RWPE1 (cell line): ENCODE data around the gene MAPK13.

ENCODE experiments used
- CTCF ChIA-PET: fragments of 350-600 bp; sonication (Branson Sonifier 250); formaldehyde crosslinking; extraction: SDS; loops from one replicate; lab custom pipeline; 2021; lab: Yijun Ruan, JAX
- POLR2A ChIA-PET: fragments of 400-600 bp; formaldehyde crosslinking; extraction: SDS; loops from one replicate; lab custom pipeline; 2020; ENCODE audit warnings: antibody characterized with exemption; ENCODE audit not compliant: low non-redundant PET; lab: Yijun Ruan, JAX
- DNase-seq: peaks from one replicate; pipeline ENCODE4 v3.0.0; 2012; ENCODE audit warnings: low spot score
- H3K27ac ChIP-seq: fragments of 450-650 bp; 2 replicates; pipeline ENCODE4 v1.5.1; 2017
- CTCF ChIP-seq: fragments of 450-650 bp; conservative IDR thresholded peaks from 2 replicates; pipeline ENCODE4 v1.5.1; 2017; ENCODE audit warnings: low read depth, mild to moderate bottlenecking

The MAPK13 gene

DNA sequence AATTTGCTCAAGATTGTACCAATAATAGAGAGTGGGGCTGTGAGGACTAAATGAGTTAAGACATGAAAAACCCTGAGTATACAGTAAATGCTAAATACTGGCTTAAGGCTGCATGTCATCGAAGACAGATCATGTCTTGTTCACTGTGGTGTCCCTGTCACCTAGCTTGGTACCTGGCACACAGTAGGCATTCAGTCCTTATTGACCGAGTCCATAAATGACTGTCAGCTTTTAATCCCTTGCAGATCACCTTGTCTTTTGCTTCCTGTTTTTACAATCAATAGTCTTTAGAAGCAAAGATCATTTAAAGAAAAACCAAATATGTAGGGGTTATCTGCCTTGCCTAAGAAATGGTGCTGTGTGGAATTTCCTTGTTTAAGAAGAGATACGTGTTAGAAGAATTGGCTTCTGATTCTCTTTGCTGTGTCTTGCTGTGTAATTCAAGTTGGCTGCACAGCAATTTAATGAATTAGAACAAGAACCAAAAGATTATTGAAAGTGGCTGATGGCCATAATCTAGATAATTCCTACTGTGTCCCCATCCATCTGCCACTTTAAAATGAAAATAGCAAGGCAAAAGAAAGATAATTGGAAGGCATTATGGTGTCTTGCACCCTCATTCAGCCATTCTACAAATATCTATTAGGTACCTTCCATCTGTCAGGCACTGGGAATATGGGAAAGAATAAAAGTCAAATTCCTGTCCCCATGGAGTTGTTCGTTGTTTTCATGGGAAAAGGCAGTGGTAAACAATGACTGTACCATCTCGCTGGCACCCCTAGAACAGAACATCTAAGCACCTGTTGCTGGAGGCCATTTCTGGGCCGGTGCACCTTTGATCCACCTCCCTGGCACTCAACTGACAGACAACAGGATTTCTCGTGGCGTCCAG is 12.4 kb upstream of the MAPK13 start:
- no peak for TF ChIP-seq CTCF
- ChIA-PET POLR2A (no interaction called here), CTCF (interaction anchor here (0.6 kb wide), 1 partner anchor 13 kb away, joined by 4 read pairs; no protein-coding TSS in a partner anchor)
- DNase-seq, result no peak
- H3K27ac ChIP-seq, result peak overlapping the region; percentile 31; the same call in 1 of the 2 replicates

DNA sequence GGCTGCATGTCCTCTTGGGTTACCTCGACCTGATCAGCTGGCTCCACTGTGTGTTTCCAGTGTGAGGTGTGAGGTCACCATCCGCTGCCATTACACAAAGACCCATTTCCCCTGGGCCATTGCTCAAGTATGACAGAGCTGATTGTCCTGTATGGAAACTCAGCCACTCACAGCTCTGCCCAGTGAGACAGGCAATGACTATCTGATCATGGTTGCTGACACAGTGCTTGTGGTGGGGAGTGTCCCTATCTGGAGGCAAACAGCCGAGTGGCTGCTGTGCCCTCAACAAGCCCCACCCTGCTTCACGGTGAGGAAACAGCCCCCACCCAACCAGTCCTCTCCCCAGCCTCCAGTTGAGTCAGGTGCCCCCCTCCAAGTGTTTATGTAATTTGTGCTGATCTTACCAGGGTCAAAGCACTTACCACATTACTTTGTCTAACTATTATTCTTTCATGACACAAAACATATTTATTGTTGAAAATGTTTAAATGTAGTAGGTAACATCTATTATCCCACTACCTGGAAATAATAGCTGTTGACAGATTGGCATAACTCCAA is 11.7 kb upstream of the MAPK13 start:
- peak overlapping the region; percentile 31; the same call in 1 of the 2 replicates for H3K27ac ChIP-seq
- CTCF ChIA-PET, result interaction anchor here (0.5 to 0.7 kb wide), 3 partner anchors 12 to 184 kb away, joined by 3 to 4 read pairs (median 4); no protein-coding TSS in a partner anchor
- POLR2A ChIA-PET, result no interaction called here
- TF ChIP-seq CTCF, result no peak
- DNase-seq, result no peak

DNA sequence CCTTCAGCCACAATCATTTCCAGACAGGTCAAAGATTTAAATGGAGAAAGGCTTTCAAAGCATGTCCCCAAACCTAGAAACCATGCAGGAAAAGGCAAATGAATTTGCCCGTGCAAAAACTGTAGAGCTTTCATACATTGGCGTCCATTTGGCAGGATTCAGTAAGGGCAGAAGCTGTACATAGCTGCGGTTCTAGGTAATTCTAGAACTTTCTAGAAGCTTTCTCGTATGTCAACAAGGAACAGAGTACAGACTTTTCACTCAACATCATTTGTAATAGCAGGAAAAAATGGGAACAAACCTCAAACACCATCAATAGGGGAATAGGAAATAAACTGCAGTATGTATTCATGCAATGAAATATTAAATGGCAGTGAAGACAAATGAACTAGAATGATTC is 11.1 kb upstream of the MAPK13 start:
- TF ChIP-seq CTCF, result no peak
- no peak overlapping the region for H3K27ac ChIP-seq
- ChIA-PET POLR2A (no interaction called here), CTCF (interaction anchor here (0.5 to 0.7 kb wide), 2 partner anchors 25 to 183 kb away, joined by 3 to 4 read pairs; no protein-coding TSS in a partner anchor)
- no peak for DNase-seq

DNA sequence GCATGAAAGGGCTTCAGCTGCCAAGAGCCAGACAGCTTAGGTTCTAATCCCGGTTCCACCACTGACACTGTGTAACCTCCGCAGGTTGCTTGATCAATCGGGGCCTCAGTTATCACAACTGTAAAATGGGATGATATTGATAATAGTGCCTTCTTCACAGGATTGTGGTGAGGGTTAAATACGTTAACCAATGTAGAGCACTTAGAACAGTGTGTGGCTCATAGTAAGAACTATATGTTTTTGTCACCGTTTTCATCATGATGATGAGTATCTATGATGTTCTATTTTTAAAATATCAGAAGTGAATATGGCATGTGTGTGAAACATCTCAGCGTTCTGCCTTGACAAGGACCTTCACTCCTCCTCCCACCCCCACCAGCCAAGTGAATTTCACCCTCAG is 10.3 kb upstream of the MAPK13 start:
- TF ChIP-seq CTCF, result no peak
- DNase-seq, result no peak
- H3K27ac ChIP-seq, result no peak overlapping the region
- CTCF ChIA-PET, result no interaction called here
- POLR2A ChIA-PET, result no interaction called here

DNA sequence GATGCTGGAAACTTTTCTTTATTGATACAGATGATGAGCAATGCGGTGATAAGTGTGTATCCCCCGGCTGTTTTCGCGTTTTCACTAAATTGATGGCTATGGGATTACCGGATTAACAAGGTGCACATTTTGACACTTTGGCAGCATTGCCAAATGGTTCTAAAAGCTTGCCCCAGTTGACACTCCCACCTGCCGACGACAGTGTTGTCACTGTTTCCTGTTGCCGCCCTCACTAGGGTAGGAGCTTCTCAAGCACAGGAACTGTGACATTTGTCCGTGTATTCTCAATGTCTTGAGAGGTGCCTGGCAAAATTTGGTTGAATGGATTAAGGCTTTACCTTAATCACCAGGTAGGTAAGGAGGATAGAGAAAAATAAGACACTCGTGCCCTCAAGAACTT is 9.8 kb upstream of the MAPK13 start:
- H3K27ac ChIP-seq, result peak overlapping the region; percentile 59
- no peak for TF ChIP-seq CTCF
- ChIA-PET CTCF (interaction anchor here (0.6 to 2.0 kb wide), 3 partner anchors 25 to 495 kb away, joined by 5 read pairs; partner anchors contain the start of gene MAPK14), POLR2A (no interaction called here)
- DNase-seq, result no peak

DNA sequence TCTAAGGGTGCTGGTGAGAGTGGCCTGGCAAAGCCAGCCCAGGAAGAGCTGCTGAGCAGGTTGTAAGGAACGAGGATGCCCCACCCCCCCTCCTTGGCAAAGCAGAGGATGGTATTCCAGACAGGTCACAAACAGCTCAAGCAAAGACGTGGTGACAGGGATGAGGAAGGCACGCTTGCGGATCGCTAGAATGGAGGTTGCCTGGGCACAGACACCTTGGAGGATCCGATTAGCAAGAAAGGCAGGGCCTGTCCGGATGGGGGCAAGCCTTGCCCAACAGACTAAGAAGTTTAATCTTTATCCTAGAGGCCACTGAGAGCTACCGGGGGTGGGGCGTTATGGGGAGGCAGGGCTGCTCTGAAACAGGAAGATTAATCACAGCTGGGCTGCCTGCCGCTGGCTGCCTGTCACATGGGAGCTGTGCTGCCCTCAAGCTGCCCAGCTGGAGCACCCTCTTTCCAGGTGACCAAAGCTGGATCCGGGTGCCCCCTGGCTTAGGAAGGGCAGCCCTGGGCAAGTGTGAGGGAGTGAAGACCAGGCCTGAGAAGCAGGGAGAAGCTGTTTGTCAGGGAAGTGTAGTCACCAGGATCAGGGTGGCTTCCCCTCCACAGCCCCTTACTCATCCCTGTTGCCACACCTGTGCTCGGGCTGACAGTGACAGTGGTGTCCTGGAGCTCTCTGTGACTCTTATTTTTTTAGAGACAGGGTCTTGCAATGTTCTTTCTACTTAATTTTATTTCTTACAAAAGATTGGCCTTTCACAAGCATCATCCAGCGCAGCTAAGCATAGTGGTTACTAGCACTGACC is 9.1 kb upstream of the MAPK13 start:
- no peak for TF ChIP-seq CTCF
- DNase-seq, result peak; percentile 27
- ChIA-PET CTCF (interaction anchor here (0.6 to 2.0 kb wide), 3 partner anchors 26 to 494 kb away, joined by 5 read pairs; partner anchors contain the start of gene MAPK14), POLR2A (no interaction called here)
- H3K27ac ChIP-seq, result peak overlapping the region; percentile 59
